CD4-positive, alpha-beta T cell (primary cell): ENCODE measurements around the gene PAQR4. TPM values are rescaled to one million over a fixed set of nuclear protein-coding genes. Genes with fewer than 3 reads are reported as not detected.

Source experiments
- ATAC-seq: fragments of 200-7000 bp; cut with Tn5 transposase; one replicate; pipeline ENCODE4 v1.10.0; 2022; ENCODE audit warnings: mild to moderate bottlenecking; ENCODE audit not compliant: poor library complexity
- CTCF ChIA-PET: fragments of 350-600 bp; sonication (Branson Sonifier 250); formaldehyde crosslinking; loops from one replicate; lab custom pipeline; 2021; ENCODE audit warnings: antibody characterized with exemption, inconsistent platforms; lab: Charles Lee
- POLR2A ChIA-PET: fragments of 350-600 bp; sonication (Branson Sonifier 250); formaldehyde crosslinking; loops from one replicate; lab custom pipeline; 2021; ENCODE audit warnings: antibody characterized with exemption, inconsistent platforms; lab: Charles Lee
- DNase-seq, 14 experiments: peaks; one replicate each; pipeline ENCODE4 v3.0.0-alpha.2; 2013 to 2020; ENCODE audit warnings: mixed read lengths in 2 of 14
- H3K27ac ChIP-seq, 2 donors: one replicate each; pipeline versions ENCODE4 v1.5.1 to v1.7.0; 2013; ENCODE audit warnings: low read length in 2 of 2, low read depth in 1 of 2, mild to moderate bottlenecking in 1 of 2
- H3K27me3 ChIP-seq, 2 experiments: 1 replicate in 1 of 2; 2 replicates in 1 of 2; pipeline versions ENCODE4 v1.6.1 to v1.7.0; 2013; ENCODE audit warnings: low read length in 2 of 2, control low read depth in 1 of 2, mild to moderate bottlenecking in 1 of 2, moderate library complexity in 1 of 2; ENCODE audit not compliant: insufficient read depth in 2 of 2, control insufficient read depth in 1 of 2
- H3K36me3 ChIP-seq: one replicate; pipeline ENCODE4 v1.6.1; 2013; ENCODE audit warnings: low read length, control low read depth; ENCODE audit not compliant: insufficient read depth
- H3K4me1 ChIP-seq: one replicate; pipeline ENCODE4 v1.6.1; 2013; ENCODE audit warnings: low read length, control low read depth; ENCODE audit not compliant: insufficient read depth
- H3K4me3 ChIP-seq: one replicate; pipeline ENCODE4 v1.5.1; 2013; ENCODE audit warnings: mild to moderate bottlenecking, low read length, moderate library complexity
- H3K9me3 ChIP-seq, 2 experiments: 1 replicate in 1 of 2; 2 replicates in 1 of 2; pipeline versions ENCODE4 v1.6.1 to v1.7.0; 2013; ENCODE audit warnings: low read length in 2 of 2, mild to moderate bottlenecking in 2 of 2, control low read depth in 1 of 2, moderate library complexity in 1 of 2; ENCODE audit not compliant: control insufficient read depth in 1 of 2, insufficient read depth in 1 of 2
- H3K27ac Mint-ChIP-seq: one replicate; pipeline ENCODE4 v1.8.0; 2020; ENCODE audit warnings: mixed read lengths
- H3K27me3 Mint-ChIP-seq: one replicate; pipeline ENCODE4 v1.8.0; 2021; ENCODE audit warnings: mixed read lengths
- H3K36me3 Mint-ChIP-seq: one replicate; pipeline ENCODE4 v1.8.0; 2021; ENCODE audit warnings: low read depth, mixed read lengths
- H3K4me1 Mint-ChIP-seq: one replicate; pipeline ENCODE4 v1.8.0; 2021; ENCODE audit warnings: low read depth, mixed read lengths
- H3K4me3 Mint-ChIP-seq: one replicate; pipeline ENCODE4 v1.8.0; 2020; ENCODE audit warnings: mild to moderate bottlenecking, mixed read lengths
- H3K9me3 Mint-ChIP-seq: one replicate; pipeline ENCODE4 v1.8.0; 2020; ENCODE audit warnings: mixed read lengths
- CTCF ChIP-seq: fragments of 200-600 bp; IDR thresholded peaks from one replicate; pipeline ENCODE4 v1.8.0; 2022; ENCODE audit warnings: antibody characterized with exemption, mild to moderate bottlenecking
- intact Hi-C, 2 experiments: fragments of 100-400 bp; cut with DNase I in 1 of 2; cut with micrococcal nuclease in 1 of 2; formaldehyde crosslinking; loops; one replicate each; pipeline versions ENCODE4 v1.15.1 to v1.9.0; 2023 to 2025; cut with DNase I, micrococcal nuclease
- total RNA-seq, 174 experiments: library from RNA in 2 of 174; stranded (reverse) in 2 of 174; gene quantifications; one replicate each; pipeline ENCODE4 v1.2.3 and lab custom pipeline; 2021 to 2026

PAQR4 gene
- total RNA-seq, 2 experiments from 2014 or later = 0.39 to 0.44 TPM

- no peak overlapping the region for H3K27ac Mint-ChIP-seq
- Histone ChIP-seq H3K4me3 (peak overlapping the region; percentile 56), H3K36me3 (no peaks in the 10 kb centered on the region), H3K27me3 (peaks cover 29 to 37% of the 10 kb centered on the region in 2 experiments), H3K4me1 (peaks cover 54% of the 10 kb centered on the region), H3K27ac (no peak overlapping the region), H3K9me3 (peaks cover 0 to 23% of the 10 kb centered on the region in 2 experiments)
- peaks cover 33% of the 10 kb centered on the region for H3K27me3 Mint-ChIP-seq
- ChIA-PET POLR2A (interaction anchor here (1.0 to 5.0 kb wide), 2 partner anchors 11 to 58 kb away, joined by 3 to 22 read pairs; partner anchors contain the start of genes FLYWCH1 and PKMYT1), CTCF (interaction anchor here (1.0 to 1.3 kb wide), 3 partner anchors 11 to 62 kb away, joined by 3 to 4 read pairs (median 3); no protein-coding TSS in a partner anchor)
- no peaks in the 10 kb centered on the region for H3K9me3 Mint-ChIP-seq
- no peaks in the 10 kb centered on the region for H3K36me3 Mint-ChIP-seq
- intact Hi-C loops = loop anchor here in 1 of 2 experiments (1.0 kb wide), 1 partner anchor 10 kb away; the partner anchor contains the start of gene PKMYT1
- H3K4me3 Mint-ChIP-seq = peak overlapping the region; percentile 38
- ATAC-seq = peak; percentile 69
- peak in 13 of 14 experiments; percentile 39 to 85 (median 56) for DNase-seq
- peaks cover 23% of the 10 kb centered on the region for H3K4me1 Mint-ChIP-seq
- TF ChIP-seq CTCF = no peak
These were observed 685 bp downstream of the PAQR4 start for GRCh38 chr16:2969545-2970521.

GRCh38 chr16:2970563-2970962 lies 1.4 kb downstream of the PAQR4 start:
- Histone ChIP-seq H3K4me3 (peak overlapping the region; percentile 56), H3K4me1 (peaks cover 47% of the 10 kb centered on the region), H3K9me3 (peaks cover 0 to 22% of the 10 kb centered on the region in 2 experiments), H3K36me3 (no peaks in the 10 kb centered on the region), H3K27ac (no peak overlapping the region), H3K27me3 (peaks cover 23 to 33% of the 10 kb centered on the region in 2 experiments)
- TF ChIP-seq CTCF = no peak
- H3K27ac Mint-ChIP-seq = no peak overlapping the region
- no peak for ATAC-seq
- ChIA-PET CTCF (interaction anchor here (1.0 to 1.3 kb wide), 3 partner anchors 11 to 61 kb away, joined by 3 to 4 read pairs (median 3); no protein-coding TSS in a partner anchor), POLR2A (interaction anchor here (5.0 kb wide), 1 partner anchor 10 kb away, joined by 22 read pairs; the partner anchor contains the start of gene PKMYT1)
- peaks cover 19% of the 10 kb centered on the region for H3K4me1 Mint-ChIP-seq
- H3K4me3 Mint-ChIP-seq = peak overlapping the region; percentile 67
- no peak for DNase-seq
- intact Hi-C loops = no loop called here
- H3K27me3 Mint-ChIP-seq = peaks cover 28% of the 10 kb centered on the region
- no peaks in the 10 kb centered on the region for H3K36me3 Mint-ChIP-seq
- H3K9me3 Mint-ChIP-seq = no peaks in the 10 kb centered on the region

- no peak overlapping the region for H3K27ac Mint-ChIP-seq
- POLR2A ChIA-PET = interaction anchor here (5.0 kb wide), 1 partner anchor 9 kb away, joined by 22 read pairs; the partner anchor contains the start of gene PKMYT1
- ATAC-seq = no peak
- TF ChIP-seq CTCF = no peak
- intact Hi-C loops = no loop called here
- Histone ChIP-seq H3K4me1 (peaks cover 39% of the 10 kb centered on the region), H3K27me3 (peaks cover 15 to 25% of the 10 kb centered on the region in 2 experiments), H3K9me3 (peaks cover 0 to 15% of the 10 kb centered on the region in 2 experiments), H3K27ac (no peak overlapping the region), H3K4me3 (no peak overlapping the region), H3K36me3 (no peaks in the 10 kb centered on the region)
- DNase-seq = no peak
- peaks cover 19% of the 10 kb centered on the region for H3K4me1 Mint-ChIP-seq
- H3K9me3 Mint-ChIP-seq = no peaks in the 10 kb centered on the region
- H3K36me3 Mint-ChIP-seq = no peaks in the 10 kb centered on the region
- peak overlapping the region; percentile 67 for H3K4me3 Mint-ChIP-seq
- CTCF ChIA-PET = no interaction called here
- peaks cover 22% of the 10 kb centered on the region for H3K27me3 Mint-ChIP-seq
These were observed 2.2 kb downstream of the PAQR4 start for GRCh38 chr16:2971134-2971984.
